Superior temporal gyrus (tissue), 1 donor: ENCODE results near the gene FOXM1.
"Not testable (repeated sequence)": the region's sequence is repeated elsewhere in the genome, so short reads cannot be mapped to it uniquely, and the experiment has no call there.

Experiments
- DNase-seq: peaks from one replicate; pipeline ENCODE4 v3.0.0-alpha.2; 2016; ENCODE audit errors: extremely low spot score

FOXM1 gene

DNA sequence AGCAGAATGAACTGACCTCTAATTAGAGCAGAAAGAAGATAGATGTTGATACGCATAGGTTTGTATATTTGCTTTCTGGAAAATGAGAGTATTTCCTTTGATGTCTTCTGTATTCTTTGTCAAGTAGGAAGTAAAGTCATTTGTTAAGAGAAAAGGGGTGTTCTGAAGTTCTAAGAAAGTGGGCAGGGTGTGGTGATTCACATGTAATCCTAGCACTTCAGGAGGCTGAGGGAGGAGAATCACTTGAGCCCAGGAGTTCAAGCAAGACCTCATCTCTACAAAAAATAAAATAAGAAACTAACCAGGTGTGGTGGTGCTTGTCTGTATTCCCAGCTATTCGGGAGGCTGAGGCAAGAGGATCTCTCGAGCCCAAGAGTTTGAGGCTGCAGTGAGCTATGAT, 2.9 kb upstream of the FOXM1 start:
- no peak for DNase-seq

DNA sequence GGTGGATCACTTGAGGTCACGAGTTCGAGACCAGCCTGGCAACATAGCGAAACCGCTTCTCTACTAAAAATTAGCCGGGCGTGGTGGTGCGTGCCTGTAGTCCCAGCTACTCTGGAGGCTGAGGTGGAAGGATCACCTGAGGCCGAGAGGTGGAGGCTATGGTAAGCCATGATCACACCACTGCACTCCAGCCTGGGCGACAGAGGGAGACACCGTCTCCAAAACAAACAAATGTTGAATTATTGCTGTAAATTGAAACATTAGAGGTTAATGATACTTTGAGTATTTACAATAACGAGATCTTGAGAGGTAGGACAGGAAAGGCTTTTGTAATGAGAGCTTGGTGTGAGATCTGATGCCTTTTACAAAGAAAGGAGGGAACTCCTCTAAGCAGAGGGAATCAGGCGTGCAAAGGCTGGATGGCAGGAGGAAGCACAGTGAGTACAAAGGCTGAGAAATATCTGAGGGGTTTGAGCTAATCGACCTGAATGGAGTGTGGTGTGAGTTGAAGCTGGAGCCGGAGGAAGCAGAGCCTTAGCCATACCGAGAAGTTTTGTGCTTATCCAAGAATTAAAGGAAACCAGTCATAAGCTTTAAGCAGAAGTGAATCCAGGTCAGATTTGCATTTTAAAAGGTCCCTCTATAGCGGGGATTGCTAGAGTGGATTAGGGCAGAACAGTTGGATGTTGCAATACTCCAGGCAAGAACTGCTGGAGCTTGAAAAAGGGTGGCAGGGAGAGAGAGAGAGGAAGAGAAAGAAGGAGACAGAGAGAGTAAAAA, 1.2 kb upstream of the FOXM1 start:
- DNase-seq, result no peak

DNA sequence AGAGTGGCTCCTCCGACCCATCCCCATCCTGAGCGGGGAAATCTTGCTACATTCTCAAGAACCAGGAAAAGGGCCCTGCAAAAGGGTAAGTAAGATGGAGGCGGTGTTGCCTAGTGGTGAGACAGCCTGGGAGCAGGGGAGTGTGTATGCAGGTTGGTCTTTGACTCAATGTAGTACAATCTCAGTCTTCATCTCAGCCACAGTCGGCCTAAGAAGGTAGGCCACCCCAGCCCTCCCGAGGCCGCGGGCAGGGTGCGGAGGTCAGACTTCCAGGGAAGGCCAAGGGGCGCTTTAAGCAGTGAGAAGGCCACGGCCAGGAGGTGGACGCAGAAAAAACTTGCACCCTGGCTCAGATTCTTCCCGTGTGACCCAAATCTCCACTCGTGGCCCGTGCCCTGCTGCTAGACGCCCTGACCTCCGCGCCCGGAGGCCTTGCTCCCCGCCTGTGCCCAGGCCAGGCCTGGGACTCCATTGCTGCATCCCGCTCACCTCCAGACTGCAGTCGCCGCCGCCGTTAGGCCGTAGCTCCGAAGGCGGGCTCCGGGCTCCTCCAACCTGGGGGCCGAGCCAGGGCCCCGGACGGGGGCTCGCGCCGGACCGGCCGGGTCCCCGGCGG, 435 bp downstream of the FOXM1 start:
- DNase-seq, result no peak

DNA sequence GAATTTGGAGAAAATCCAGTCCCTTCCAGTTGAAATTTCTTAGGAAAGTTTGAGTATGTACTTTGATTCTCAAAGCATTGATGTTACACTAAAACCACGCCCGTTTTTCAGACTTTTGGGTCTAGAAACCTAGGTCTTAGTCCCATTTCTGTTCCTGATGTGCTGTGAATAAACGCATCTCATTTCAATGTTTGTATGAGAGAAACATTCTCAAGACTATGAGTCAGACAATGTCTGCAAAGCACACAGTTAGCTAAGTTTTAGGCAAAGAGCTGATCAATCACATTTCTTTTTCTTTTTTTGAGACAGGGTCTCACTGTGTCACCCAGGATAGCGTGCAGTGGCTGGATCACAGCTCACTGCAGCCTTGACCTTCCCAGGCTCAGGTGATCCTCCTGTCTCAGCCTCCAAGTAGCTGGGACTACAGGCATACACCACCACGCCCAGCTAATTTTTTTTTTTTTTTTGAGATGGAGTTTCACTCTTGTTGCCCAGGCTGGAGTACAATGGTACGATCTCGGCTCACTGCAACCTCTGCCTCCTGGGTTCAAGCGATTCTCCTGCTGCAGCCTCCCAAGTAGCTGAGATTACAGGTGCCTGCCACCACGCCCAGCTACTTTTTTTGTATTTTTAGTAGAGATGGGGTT, 7.9 kb downstream of the FOXM1 start:
- not testable (repeated sequence) for DNase-seq

DNA sequence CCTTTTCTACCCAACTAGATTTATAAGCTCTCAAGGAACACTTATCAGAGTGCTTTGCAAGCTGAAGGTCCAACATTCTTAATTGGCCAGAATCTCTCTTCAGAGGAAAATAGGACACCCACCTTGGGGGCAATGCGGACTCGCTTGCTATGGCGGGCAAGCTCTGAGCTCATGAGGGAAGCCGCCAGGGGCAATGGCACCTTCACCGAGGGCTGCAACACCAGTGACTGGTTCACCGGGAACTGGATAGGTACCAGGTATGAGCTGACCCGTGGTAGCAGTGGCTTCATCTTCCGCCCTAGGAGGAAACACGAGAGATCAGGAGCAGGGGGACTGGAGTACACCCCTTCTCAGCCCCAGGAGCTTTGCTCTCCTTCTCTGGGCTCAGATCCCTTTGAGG, 12.8 kb downstream of the FOXM1 start:
- no peak for DNase-seq

DNA sequence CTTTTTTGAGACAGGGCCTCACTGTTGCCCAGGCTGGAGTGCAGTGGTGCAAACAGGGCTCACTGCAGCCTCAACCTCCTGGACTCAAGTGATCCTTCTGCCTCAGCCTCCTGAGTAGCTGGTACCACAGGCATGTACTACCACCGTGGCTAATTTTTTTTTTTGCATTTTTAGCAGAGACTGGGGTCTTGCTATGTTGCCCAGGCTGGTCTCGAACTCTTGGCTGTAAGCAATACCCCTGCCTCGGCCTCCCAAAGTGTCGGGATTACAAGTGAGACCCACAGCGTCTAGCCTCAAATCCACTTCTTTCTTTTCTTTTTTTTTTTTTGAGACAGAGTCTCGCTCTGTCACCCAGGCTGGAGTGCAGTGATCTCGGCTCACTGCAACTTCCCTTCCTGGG, 13.6 kb downstream of the FOXM1 start:
- not testable (repeated sequence) for DNase-seq

DNA sequence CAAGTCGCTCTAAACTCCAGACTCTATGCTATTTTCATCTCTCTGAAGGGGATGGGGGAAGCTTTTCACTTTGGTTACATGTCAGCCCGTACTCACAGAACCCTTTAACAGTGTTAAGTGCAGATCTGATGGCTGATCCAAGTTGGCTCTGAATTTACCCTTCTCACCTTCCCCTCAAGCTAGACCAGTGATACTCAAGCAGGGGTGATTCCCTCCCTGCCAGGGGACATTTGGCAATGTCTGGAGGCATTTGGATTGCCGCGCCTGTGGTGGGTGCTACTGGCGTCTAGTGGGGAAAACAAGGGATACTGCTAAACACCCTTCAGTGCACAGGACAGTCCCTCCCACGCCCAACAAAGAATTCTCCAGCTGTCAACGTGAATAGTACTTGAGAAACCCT, 14.1 kb downstream of the FOXM1 start:
- DNase-seq, result no peak

DNA sequence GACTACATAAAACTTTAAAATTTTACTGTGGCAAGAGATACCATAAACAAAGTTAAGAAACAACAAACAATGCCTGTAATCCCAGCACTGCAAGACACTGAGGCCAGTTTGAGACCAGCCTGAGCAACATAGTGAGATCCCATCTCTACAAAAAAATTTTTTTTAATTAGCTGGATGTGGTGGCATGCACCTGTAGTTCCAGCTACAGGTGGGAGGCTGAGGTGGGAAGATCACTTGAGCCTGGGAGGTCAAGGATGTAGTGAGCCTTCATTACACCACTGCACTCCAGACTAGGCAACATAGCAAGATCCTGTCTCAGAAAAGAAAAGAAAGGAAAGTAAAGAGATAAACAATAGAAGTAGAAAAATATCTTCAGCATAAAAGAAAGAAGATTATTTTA, 16.8 kb downstream of the FOXM1 start:
- DNase-seq, result no peak

DNA sequence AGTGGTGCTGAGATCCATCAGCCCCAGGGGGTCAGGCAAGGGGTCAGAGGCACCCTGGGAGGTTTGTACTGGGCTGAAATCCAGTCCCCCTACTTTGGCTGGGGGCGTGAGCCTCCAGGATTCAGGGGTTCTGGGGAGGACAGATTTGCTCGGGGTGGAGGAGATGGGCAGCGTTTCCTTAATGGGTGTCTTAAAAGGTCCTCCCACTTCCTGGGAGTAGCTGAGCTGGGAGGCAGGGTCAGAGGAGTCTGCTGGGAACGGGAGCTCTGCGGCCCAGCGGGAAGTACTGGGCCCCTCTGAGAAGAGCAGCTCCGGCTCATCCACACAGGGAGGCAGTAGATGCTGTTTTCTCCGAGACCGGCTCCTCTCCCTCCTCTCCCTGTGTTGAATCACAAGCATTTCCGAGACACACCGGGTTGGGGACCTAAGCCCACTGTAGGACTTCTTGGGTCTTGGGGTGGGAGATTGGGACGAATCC, 18.0 kb downstream of the FOXM1 start:
- no peak for DNase-seq

DNA sequence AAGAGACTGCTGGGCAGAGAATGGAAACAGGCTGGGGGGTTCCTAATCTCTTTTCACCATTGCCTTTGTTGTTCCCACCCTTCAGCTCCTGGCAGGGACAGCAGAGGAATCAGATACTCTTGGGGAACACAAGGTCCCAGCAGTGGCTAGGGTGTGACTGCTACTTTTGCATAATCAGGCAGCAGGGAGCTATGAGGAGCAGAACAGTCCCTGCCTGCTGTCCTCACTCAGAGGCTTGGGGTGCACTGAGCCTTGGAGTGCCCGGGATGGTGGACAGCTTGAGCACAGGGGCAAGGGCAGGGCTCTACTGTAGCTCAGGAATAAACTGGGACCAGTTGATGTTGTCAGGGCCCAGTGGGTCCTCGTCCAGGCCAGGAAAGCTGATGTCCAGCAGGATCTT, 18.6 kb downstream of the FOXM1 start:
- DNase-seq, result no peak

DNA sequence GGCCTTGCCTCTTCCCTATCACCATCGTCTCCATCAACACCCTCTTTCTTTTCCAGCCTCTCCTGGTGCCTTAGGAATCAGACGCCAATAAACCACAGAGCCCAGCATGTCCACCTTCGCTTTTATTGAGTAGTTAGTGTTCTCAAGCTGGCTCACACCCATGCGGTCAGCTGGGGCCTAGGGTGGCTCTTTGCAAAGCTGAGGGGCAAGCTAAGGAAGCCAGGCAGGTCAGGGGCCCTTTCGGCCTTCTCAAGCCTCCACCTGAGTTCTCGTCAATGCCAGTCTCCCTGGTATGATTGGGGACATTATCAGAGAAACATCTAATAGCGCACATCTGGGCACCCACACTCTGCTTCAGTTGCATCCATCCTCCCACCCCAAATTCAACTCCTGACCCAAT, 19.4 kb downstream of the FOXM1 start:
- DNase-seq, result no peak

DNA sequence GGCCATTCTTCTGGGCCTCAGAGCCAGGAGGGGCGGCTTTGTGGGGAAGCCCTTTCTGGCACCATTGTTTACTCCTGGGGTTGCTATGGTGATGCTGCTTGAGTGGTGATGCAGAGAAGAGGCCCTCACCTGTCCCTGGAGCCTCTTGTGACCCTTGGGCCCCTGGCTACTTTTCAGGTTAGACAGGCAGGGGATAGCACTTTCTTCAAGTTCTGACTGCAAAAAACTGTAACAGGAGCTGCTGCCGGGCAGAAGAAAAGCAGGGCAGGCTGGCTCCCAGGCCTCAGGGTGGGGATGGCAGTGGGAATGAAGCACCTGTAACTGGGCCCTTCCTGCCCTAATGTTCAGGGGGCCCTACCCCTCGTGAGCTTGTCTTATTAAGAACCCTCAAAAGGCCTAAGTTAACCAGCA, 19.9 kb downstream of the FOXM1 start, which contains the start of gene TEX52:
Gene TEX52, minus strand, starts transcription at position 19 of the 411 bp plus-strand sequence. Its CDS starts 13 bp downstream, at position 6.
- DNase-seq, result no peak

DNA sequence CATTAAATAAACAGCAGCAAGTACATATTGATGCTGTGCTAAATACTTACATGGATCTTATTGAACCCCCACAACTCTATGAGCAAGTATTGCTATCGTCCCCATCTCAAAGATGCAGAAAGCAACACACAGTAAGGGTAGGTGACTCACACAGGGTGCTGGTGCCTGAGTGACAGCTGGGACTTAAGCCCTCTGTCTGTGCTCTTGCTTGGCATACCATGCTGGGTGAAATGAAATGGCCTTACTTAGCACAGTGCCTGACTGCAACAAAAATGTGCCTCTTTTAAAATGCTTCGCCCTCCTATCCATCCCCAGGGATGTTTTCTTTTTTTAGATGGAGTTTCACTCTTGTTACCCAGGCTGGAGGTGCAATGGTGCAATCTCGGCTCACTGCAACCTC, 20.9 kb downstream of the FOXM1 start:
- no peak for DNase-seq

DNA sequence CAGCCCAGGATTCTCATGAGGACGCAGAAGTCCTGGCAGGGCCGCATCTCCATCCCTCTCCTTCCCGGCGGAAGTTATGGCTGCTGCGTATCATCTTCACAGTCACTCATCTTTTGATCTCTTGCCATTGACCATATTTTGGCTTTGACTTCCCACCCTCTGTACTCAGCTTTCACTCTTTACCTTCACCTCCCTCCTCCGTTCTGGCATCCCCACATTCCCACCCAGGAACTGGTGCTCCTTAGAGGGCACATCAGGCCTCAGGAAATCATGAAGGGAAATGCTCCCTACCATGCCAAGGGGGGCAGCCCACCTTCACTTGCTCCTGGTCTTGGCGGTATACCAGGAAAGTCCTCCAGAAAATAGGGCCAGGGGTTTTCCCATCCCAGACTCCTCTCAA, 21.4 kb downstream of the FOXM1 start:
- DNase-seq, result no peak

DNA sequence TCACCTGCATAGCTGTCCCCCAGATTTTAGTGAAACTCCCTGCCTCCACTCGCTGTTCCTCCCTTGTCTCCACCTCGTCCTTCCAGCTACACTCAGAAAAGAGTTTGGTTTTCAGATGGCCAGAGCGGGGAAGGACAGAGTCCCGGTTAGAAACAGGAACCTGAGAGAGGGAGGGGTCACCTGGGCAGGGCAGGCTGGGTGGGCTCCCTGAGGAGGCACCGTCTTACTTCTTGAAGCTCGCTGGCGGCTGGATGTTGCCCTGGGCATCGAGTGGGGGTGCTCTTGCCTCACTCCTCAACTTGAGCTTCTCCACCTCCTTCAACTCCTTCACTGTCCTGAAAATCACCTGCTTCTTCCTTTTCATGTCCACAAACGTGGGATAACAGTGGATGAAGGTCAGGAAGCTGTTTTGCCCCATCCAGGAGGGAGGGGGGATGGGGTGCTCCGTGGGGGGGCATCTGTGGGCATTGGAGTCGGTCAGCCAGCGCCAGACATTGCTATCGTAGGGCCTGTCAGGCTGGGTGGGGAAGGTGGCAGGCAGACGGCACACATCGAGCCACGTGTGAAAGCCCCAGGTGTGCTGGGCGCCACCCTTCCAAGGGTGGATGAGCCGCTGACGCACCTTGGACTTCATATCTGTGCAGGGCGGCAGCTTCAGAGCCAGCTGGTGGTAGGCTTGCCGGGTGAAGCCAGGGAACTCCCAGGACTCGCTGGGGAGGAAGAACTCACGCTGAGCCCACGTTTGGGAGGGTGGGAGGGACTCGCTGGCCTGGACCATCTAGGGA, 22.1 kb downstream of the FOXM1 start:
- DNase-seq, result no peak

DNA sequence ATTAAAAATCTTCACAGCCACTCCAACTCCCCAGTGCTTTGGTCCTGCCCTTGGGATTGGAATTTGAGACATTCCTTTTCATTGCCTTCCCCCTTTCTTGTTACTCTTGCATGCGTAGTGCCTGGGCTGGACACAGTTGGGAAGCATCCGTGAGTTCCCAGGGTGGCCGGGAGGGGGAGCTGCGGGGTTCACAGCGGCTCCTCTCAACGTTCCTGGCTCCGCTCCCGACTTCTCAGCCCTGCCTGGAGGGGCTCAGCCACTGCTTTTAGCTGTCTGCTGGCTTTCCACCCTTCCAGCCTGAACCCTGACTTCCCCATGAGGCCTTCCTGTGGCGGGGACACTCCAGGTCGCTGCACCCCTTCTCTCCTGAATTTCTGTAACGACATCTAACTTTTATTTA, 23.3 kb downstream of the FOXM1 start:
- DNase-seq, result peak; percentile 85

DNA sequence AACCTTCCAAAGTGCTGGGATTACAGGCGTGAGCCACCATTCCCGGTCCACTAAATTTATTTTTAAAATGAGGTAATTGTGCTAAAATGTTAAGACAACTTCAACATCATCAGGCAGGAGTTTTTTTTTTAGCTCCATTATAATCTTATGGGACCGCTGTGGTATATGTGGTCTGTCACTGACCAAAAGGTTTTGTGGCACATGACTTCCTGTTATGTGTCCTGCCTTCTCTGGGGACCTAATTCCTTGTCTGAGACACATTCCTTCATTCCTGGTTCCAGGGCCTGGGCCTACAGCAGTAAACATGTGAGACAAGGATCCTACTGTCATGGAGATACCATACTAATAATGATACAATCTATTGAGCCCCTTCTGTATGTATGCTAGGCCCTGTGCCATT, 25.0 kb downstream of the FOXM1 start:
- no peak for DNase-seq

DNA sequence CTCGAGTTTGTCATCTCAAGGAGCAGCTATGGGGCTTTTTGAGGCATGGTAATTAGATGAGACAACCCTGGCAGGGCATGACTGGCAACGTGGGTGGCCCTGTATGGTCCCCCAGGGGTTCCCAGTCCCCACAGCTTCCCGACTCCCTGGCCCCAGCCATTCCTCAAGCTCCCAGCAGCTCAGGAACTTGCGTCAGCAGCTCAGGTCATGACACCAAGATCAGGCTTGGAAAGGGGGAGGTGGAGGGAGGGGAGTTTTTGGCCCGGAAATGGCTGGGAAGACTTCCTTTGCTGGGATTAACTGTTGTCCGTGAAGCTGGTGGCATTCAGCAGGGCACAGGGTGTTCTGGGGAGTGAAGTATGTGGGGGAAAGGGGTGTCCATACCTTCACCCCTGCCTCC, 31.7 kb downstream of the FOXM1 start:
- DNase-seq, result no peak

DNA sequence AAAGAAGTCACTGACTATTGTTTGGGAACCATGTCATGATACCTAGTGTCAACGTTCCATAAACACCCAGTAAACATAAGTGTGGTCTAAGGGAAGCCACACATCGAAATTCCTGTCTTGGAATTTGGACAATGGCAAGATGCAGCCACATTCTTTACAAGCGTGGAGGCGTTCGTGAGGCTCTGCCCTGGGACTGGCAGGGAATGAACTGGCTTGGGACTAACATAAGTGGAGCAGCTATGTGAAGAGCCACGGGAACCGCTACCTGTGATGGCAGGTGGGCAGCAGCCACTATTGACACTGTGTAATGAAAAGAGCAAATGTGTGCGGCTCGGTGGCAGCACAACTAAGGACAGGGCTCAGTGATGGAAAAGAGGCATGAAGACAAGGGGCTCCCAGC, 32.2 kb downstream of the FOXM1 start:
- DNase-seq, result no peak

DNA sequence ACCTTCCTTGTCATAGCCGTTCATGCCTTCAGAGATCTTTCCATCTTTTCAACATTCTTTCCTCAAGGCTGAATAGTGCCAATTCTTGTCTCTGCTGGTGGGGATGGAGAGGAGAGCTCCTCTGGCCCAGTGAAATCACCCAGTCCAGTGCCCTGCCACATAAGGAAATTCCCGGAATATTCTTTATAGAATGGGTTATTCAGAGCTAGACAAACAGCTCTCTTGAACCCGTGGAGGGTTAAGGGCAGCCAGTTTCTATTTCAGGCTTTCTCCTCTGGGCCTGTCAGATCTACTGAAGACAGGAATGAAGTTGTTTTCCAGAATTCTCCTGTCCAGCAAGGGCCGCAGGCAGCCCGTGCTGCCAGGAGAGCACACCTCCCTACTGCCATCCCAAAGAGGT, 34.0 kb downstream of the FOXM1 start:
- DNase-seq, result no peak

DNA sequence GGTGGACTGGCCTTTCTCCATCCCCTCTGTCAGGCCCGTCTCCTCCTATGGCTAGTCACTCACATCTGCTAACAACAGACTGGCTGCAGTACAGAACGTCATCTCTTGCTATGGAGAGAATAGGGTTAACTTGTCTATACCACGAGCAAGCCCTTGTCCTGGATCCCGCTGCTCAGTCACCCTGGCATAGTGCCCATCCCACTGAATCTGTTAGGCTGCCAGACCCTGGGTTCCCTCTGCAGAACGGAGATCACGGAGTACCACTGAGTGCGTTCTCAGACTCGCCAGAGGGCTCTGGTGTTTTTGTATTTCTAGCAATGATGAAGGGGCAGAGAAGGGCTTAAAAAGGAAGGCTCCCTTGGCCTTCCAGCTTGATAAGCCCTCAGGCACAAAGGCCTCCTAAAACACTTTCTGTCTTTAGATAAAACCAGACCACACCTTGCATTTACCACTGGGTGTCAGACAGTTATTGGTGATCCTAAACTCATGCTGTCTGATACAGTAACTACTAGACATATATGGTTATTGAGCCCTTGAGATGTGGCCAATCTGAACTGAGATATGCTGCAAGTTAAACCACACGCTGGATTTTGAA, 35.8 kb downstream of the FOXM1 start:
- no peak for DNase-seq

DNA sequence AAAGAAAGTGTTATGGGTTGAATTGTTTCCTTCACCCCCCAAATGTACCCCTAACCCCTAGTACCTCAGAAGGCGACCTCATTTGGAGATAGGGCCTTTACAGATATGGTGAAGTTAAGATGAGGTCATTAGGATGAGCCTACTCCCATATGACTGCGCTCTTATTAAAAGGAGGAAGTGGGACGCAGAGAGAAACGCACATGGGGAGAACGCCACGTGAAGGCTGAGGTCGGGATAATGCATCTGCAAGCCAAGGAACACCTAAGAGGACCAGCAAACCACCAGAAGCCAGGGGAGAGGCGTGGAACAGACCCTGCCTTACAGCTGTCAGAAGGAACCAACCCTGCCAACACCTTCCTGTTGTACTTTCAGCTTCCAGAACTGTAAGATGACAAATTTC, 40.4 kb downstream of the FOXM1 start:
- DNase-seq, result no peak
